Neutrophil (primary cell): ENCODE measurements around the gene MAPK1.
"Not testable (repeated sequence)": the region's sequence is repeated elsewhere in the genome, so short reads cannot be mapped to it uniquely, and the experiment has no call there.

Source experiments
- H3K27ac ChIP-seq: fragments of 200-600 bp; sonication (generic); 2 replicates; pipeline ENCODE4 v1.5.1; 2016; ENCODE audit warnings: mild to moderate bottlenecking, moderate library complexity
- H3K27me3 ChIP-seq: fragments of 200-600 bp; sonication (generic); 2 replicates; pipeline ENCODE4 v1.6.0; 2016; ENCODE audit warnings: mild to moderate bottlenecking
- H3K36me3 ChIP-seq: fragments of 200-600 bp; sonication (generic); 2 replicates; pipeline ENCODE4 v1.5.1; 2017
- H3K4me1 ChIP-seq, 2 experiments: fragments of 200-600 bp in 1 of 2; sonication (generic) in 1 of 2; 1 replicate in 1 of 2; 2 replicates in 1 of 2; pipeline versions ENCODE4 v1.5.1 to v1.6.1; 2013 to 2016; ENCODE audit warnings: low read depth in 1 of 2, low read length in 1 of 2, mild to moderate bottlenecking in 1 of 2, moderate library complexity in 1 of 2; ENCODE audit not compliant: control insufficient read depth in 1 of 2, insufficient read depth in 1 of 2
- H3K4me3 ChIP-seq, 2 experiments: fragments of 200-600 bp in 1 of 2; sonication (generic) in 1 of 2; 1 replicate in 1 of 2; 2 replicates in 1 of 2; pipeline ENCODE4 v1.5.1; 2013 to 2016; ENCODE audit warnings: low read depth in 1 of 2, low read length in 1 of 2, mild to moderate bottlenecking in 1 of 2, moderate library complexity in 1 of 2
- H3K9me3 ChIP-seq: fragments of 200-600 bp; sonication (generic); 2 replicates; pipeline ENCODE4 v1.5.1; 2016
- TF ChIP-seq, protein P1 (sequence below): fragments of 200-600 bp; sonication (generic); IDR thresholded peaks from 2 replicates; pipeline ENCODE4 v1.5.1; 2016; ENCODE audit warnings: antibody characterized with exemption

Gene MAPK1

DNA sequence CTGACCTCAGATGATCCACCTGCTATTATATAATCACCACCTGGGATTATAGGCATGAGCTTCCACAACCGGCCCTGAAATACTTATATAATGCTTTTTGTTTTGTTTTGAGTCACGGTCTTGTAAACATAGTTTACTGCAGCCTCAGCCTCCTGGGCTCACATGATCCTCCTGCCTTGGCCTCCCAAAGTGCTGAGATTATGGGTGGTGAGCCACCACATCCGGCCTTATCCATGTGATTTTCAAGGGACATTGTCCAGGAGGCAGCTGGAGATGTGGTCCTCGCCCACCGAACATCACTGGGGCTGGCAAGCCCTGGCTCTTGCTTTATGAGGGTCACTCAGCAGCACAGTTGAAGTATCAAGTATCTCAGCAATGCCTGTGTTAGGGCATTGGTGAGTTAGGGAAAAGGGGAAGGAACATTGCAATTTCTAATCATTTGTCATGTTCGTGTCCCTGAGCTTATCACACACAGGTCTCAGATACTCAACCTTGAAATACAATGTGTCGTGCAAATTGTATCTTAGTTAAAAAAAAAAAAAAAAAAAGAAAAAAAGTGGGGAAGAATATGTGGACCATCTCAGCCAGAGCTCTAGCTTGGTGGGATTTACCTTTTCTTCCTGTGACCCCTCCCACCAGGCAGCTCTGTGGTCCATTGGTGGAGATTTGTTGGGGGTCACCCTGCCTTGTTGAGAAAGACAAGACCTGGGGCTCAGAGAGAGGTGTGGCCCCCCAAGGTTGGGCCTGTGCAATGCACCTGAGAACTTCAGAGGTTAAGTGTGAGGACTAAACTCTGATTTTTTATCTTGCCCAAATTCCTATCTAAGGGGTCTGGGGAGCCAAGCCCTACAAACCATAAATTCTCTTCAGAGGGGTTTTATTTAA, 40.4 kb upstream of the MAPK1 start:
- TF ChIP-seq, protein P1, sequence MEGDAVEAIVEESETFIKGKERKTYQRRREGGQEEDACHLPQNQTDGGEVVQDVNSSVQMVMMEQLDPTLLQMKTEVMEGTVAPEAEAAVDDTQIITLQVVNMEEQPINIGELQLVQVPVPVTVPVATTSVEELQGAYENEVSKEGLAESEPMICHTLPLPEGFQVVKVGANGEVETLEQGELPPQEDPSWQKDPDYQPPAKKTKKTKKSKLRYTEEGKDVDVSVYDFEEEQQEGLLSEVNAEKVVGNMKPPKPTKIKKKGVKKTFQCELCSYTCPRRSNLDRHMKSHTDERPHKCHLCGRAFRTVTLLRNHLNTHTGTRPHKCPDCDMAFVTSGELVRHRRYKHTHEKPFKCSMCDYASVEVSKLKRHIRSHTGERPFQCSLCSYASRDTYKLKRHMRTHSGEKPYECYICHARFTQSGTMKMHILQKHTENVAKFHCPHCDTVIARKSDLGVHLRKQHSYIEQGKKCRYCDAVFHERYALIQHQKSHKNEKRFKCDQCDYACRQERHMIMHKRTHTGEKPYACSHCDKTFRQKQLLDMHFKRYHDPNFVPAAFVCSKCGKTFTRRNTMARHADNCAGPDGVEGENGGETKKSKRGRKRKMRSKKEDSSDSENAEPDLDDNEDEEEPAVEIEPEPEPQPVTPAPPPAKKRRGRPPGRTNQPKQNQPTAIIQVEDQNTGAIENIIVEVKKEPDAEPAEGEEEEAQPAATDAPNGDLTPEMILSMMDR, result no peak
- Histone ChIP-seq H3K27me3 (no peaks in the 10 kb centered on the region), H3K4me1 (no peaks in the 10 kb centered on the region), H3K9me3 (no peaks in the 10 kb centered on the region), H3K36me3 (no peaks in the 10 kb centered on the region), H3K4me3 (no peak overlapping the region), H3K27ac (no peak overlapping the region)

DNA sequence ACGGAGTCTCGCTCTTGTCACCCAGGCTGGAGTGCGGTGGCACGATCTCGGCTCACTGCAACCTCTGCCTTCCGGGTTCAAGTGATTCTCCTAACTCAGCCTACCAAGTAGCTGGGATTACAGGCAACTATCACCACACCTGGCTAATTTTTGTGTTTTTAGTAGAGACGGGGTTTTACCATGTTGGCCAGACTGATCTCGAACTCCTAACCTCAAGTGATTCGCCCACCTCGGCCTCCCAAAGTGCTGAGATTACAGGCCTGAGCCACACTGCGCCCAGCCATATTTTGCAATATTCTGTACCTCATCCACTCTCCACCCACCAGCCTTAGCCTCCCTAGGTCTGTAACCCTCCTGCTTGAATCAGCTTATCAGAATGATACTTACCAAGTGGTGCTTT, 37.8 kb upstream of the MAPK1 start:
- not testable (repeated sequence) for H3K9me3 ChIP-seq, H3K27me3 ChIP-seq, H3K36me3 ChIP-seq, H3K27ac ChIP-seq, H3K4me1 ChIP-seq, H3K4me3 ChIP-seq

DNA sequence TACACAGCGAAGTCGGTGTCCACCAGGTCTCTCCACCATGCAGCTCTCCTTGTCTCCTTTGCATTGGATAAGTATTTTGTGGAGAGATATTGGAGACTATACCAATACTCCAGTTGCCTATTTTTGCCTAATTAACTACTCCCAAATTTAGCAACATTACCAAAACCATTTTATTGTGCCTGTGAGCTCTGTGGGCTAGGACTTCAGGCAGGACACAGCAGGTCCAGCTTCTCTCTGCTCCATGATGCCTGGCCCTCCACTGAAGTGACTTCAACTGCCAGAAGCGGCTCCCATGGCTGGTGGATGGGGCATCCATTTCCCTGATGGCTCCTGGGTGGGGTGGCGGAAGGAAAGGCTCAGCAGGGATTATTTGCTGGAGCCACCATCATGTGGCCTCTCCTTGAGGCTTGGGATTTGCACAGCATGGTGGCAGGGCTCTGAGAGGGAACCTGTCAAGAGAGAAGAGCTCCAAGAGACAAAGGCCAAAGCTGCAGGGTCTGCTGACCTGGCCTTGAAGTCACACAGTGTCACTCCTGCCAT, 36.9 kb upstream of the MAPK1 start:
- Histone ChIP-seq H3K4me3 (no peak overlapping the region), H3K27ac (no peak overlapping the region), H3K9me3 (no peaks in the 10 kb centered on the region), H3K36me3 (no peaks in the 10 kb centered on the region), H3K4me1 (no peaks in the 10 kb centered on the region), H3K27me3 (no peaks in the 10 kb centered on the region)
- TF ChIP-seq, protein P1, result no peak

DNA sequence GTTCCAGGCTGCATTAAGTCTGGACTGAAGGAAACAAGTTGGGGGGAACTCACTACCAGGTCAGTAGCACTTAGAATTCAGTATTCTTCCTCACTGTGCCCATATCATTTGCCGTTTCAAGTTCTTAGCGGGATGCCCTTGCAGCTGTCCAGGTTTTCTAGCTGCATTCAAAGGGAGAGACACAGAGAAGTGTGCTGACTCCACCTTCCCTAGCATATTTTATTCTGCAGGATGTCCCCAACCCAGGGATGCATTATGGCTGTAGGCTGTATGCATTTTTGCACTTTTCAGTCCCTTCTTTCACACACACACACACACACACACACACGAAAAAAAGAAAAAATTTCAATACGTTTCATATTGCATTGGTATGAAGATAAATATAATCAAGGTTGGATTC, 35.8 kb upstream of the MAPK1 start:
- Histone ChIP-seq H3K27ac (no peak overlapping the region), H3K36me3 (no peaks in the 10 kb centered on the region), H3K27me3 (no peaks in the 10 kb centered on the region), H3K9me3 (no peaks in the 10 kb centered on the region), H3K4me1 (no peaks in the 10 kb centered on the region), H3K4me3 (no peak overlapping the region)
- TF ChIP-seq, protein P1, result no peak

DNA sequence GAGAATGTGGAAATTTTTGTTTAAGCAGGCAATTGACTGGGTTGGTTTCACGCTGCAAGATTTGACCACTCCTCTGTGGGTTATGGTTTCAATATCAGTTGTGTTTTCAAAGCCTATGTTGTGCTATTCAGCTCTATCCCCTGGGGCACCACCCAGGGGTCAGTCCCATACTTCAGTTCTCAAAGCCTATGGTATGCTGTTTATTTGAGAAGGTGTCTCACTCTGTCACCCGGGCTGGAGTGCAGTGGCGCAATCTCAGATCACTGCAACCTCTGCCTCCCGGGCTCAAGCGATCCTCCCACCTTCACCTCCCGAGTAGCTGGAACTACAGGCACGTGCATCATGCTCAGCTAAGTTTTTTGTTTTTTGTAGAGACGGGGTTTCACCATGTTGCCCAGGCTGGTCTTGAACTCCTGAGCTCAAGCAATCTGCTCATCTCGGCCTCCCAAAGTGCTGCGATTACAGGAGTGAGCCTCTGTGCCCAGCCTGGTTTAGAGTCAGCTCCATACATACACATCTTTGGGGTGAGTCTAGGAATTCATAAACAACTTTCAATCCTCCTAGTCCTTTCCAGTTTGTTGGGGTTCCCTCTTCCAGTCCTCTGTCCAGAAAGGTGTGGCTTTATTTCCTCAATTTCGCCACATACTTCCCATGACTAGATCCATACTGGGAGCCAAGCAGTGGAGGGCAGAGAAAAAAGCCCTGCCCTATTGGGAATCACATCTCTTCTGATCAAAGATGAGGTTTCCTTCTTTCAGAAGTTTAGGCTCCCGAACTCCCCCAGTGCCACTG, 35.0 kb upstream of the MAPK1 start:
- Histone ChIP-seq H3K4me1 (no peaks in the 10 kb centered on the region), H3K4me3 (no peak overlapping the region), H3K27ac (no peak overlapping the region), H3K36me3 (no peaks in the 10 kb centered on the region), H3K27me3 (no peaks in the 10 kb centered on the region), H3K9me3 (no peaks in the 10 kb centered on the region)
- TF ChIP-seq, protein P1, result no peak
